ENCODE measurements around the gene PPP6R2. TPM values are rescaled to one million over a fixed set of nuclear protein-coding genes. Genes with fewer than 3 reads are reported as not detected.

PPP6R2 gene
- total RNA-seq, 6 experiments from 2014 or later = 41.9 to 47.0 (median 43.6) TPM

DNA sequence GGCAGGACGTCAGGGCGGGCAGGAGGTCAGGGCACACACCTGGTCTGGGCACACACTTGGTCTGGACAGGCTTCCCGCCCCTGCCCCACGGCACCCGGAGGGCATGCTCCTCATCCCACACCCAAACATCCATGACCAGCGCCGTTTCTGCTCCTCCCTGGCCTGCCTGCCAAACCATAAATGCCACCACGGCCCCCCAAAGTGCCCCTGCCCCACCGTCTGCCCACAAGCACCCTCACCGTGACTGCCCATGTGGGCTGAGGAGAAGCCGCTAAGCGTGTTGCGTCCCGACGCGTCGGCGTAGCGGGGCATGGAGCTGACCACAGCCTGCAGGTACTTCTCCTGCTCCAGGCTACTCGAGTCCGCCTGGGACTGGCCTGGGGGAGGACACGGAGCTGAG lies 115.9 kb downstream of the PPP6R2 start:
- H3K36me3 Mint-ChIP-seq (ENCODE audit: low read depth) = peaks cover 9% of the 10 kb centered on the region; the same call in 1 of the 2 replicates
- DNase-seq = no peak

DNA sequence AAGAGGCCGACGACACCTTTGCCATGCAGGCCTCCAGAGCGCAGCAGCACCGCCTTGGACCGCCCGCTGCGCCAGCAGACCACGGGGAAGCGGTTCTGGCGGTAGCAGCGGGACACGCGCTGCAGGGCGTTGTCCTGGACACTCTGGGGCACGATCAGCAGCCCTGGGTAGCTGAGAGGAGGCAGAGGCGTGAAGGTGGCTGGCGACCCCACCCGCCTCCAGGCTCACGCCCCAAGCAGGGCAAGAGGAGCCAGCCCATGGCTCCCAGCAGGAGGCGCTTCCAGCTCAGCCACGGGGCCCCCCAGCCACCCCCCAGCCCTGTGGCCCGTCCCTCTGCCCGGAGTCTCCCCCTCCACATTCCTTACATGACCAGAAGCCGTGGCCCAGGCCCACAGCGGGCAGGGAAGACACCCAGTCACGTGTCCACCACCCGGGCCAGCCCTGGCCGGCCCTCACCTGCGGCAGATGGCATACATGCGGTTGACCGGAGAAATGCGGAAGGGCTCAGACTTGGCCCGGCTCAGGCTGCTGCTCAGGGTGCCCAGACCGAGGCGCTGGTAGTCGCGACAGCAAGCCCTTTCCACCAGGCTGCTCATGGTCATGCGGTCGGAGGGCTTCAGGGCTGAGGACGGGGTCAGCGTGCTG lies 116.5 kb downstream of the PPP6R2 start:
- H3K4me1 Mint-ChIP-seq (ENCODE audit: low read depth) = no peaks in the 10 kb centered on the region
- TF ChIP-seq, protein P1, sequence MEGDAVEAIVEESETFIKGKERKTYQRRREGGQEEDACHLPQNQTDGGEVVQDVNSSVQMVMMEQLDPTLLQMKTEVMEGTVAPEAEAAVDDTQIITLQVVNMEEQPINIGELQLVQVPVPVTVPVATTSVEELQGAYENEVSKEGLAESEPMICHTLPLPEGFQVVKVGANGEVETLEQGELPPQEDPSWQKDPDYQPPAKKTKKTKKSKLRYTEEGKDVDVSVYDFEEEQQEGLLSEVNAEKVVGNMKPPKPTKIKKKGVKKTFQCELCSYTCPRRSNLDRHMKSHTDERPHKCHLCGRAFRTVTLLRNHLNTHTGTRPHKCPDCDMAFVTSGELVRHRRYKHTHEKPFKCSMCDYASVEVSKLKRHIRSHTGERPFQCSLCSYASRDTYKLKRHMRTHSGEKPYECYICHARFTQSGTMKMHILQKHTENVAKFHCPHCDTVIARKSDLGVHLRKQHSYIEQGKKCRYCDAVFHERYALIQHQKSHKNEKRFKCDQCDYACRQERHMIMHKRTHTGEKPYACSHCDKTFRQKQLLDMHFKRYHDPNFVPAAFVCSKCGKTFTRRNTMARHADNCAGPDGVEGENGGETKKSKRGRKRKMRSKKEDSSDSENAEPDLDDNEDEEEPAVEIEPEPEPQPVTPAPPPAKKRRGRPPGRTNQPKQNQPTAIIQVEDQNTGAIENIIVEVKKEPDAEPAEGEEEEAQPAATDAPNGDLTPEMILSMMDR (IDR thresholded peaks at IDR 0.05) = no peak
- no peaks in the 10 kb centered on the region; the same call in 1 of the 2 replicates for H3K27me3 Mint-ChIP-seq (ENCODE audit: insufficient read depth)
- H3K4me3 Mint-ChIP-seq = no peak overlapping the region
- no peak overlapping the region for H3K27ac Mint-ChIP-seq
- no peak for DNase-seq
- H3K9me3 Mint-ChIP-seq = no peaks in the 10 kb centered on the region
- peaks cover 9% of the 10 kb centered on the region; the same call in 1 of the 2 replicates for H3K36me3 Mint-ChIP-seq (ENCODE audit: low read depth)

More for the DNA sequence above, 115.9 kb downstream of the PPP6R2 start:
- Mint-ChIP-seq H3K9me3 (no peaks in the 10 kb centered on the region), H3K27ac (no peak overlapping the region), H3K27me3 (ENCODE audit: insufficient read depth) (no peaks in the 10 kb centered on the region; the same call in none of the 2 replicates), H3K4me1 (ENCODE audit: low read depth) (no peaks in the 10 kb centered on the region), H3K4me3 (no peak overlapping the region)
- TF ChIP-seq, protein P1 (IDR thresholded peaks at IDR 0.05) = no peak

DNA sequence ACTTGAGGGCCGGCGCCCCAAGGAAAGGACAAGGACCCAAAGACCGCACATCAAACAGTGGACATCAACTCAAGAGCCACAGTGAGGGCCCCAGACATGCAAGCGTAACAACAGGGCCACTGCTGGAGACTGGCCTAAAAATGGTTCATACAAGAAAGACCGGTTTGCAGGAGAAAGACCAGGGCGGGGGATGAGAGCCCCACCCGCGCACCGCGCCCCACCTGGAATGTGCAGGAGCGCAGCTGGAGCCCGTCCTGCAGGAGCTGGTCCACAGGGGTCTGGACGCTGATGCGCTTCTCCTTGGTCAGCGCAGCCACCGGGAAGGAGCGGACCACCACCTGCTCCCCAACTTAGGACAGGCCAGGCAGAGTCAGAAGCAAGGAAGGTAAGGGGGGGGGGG lies 117.8 kb downstream of the PPP6R2 start:
- Mint-ChIP-seq H3K4me1 (ENCODE audit: low read depth) (no peaks in the 10 kb centered on the region), H3K27me3 (ENCODE audit: insufficient read depth) (no peaks in the 10 kb centered on the region), H3K4me3 (no peak overlapping the region), H3K9me3 (no peaks in the 10 kb centered on the region), H3K27ac (no peak overlapping the region), H3K36me3 (ENCODE audit: low read depth) (peaks cover 9% of the 10 kb centered on the region; the same call in 1 of the 2 replicates)
- TF ChIP-seq, protein P1 (IDR thresholded peaks at IDR 0.05) = no peak
- no peak for DNase-seq

DNA sequence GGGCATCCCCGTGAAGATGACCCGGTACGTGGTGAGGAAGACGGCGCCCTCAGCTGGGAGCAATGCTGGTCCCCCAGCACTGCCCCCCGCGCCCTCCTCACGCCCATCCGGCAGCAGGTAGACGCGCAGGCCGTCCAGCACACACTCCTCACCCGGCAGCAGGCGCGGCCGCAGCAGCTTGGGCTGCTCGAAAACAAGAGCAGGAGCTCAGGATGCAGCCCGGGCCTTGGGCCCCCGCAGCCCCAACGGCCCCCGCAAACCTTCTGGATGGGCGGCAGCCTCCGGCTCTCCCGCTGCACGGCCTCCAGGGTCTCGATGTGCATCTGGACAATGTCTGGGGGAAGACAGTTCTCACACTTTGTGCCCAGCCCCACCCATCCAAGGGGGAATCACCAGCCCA lies 118.4 kb downstream of the PPP6R2 start:
- TF ChIP-seq, protein P1 (IDR thresholded peaks at IDR 0.05) = no peak
- H3K27me3 Mint-ChIP-seq (ENCODE audit: insufficient read depth) = no peaks in the 10 kb centered on the region
- no peaks in the 10 kb centered on the region for H3K4me1 Mint-ChIP-seq (ENCODE audit: low read depth)
- H3K36me3 Mint-ChIP-seq (ENCODE audit: low read depth) = peaks cover 9% of the 10 kb centered on the region; the same call in 1 of the 2 replicates
- H3K4me3 Mint-ChIP-seq = no peak overlapping the region
- no peak for DNase-seq
- H3K9me3 Mint-ChIP-seq = no peaks in the 10 kb centered on the region
- no peak overlapping the region for H3K27ac Mint-ChIP-seq

DNA sequence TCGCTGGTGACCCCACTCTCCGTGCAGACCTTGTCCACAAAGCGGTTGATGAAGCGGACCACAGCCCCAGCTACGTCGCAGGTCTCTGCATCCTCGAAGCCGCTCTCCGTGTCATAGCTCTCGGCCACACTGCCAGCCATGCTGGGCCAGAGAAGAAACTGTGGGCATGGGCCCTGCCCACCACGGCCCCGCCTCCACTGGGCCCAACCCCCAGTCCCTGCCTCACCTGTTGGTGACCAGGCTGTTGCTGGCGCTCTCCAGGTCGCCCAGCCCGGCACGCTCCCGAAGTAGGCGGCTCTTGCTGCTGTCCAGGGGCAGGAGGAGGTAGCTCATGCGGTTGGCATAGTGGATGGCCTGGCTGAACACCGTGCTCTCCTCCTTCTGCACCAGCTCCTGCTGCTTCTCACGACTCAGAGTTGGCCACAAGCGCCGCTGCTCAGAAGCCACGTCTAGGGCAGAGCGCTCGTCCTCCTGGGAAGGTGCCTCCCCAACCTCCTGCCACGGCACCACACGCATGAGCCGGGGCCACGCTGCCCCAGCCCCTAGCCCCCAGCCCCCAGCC lies 118.9 kb downstream of the PPP6R2 start:
- TF ChIP-seq, protein P1 (IDR thresholded peaks at IDR 0.05) = no peak
- H3K9me3 Mint-ChIP-seq = no peaks in the 10 kb centered on the region
- H3K4me3 Mint-ChIP-seq = no peak overlapping the region
- H3K4me1 Mint-ChIP-seq (ENCODE audit: low read depth) = no peaks in the 10 kb centered on the region
- H3K27me3 Mint-ChIP-seq (ENCODE audit: insufficient read depth) = no peaks in the 10 kb centered on the region
- no peak overlapping the region for H3K27ac Mint-ChIP-seq
- H3K36me3 Mint-ChIP-seq (ENCODE audit: low read depth) = peaks cover 13% of the 10 kb centered on the region; the same call in 1 of the 2 replicates
- no peak for DNase-seq
